Astrocyte (in vitro differentiated cells and primary cell): ENCODE data around the gene XYLT1. TPM values are rescaled to one million over a fixed set of nuclear protein-coding genes. Genes with fewer than 3 reads are reported as not detected.

ENCODE experiments used
- DNase-seq: peaks from one replicate; pipeline ENCODE4 v3.0.0-alpha.2; 2010; ENCODE audit warnings: low read depth
- FAIRE-seq: peaks from 2 replicates; lab custom pipeline; 2011; peaks lifted over from hg19 to GRCh38; lab: Jason Lieb, UNC
- H2AFZ ChIP-seq: 2 replicates; pipeline ENCODE4 v1.6.0; 2012; ENCODE audit warnings: low read depth, low read length, inconsistent platforms
- H3K27ac ChIP-seq: 2 replicates; pipeline ENCODE4 v1.5.1; 2011; ENCODE audit warnings: low read depth, low read length, inconsistent platforms
- H3K27me3 ChIP-seq: 2 replicates; pipeline ENCODE4 v1.6.0; 2011; ENCODE audit warnings: low read length, inconsistent platforms; ENCODE audit not compliant: insufficient read depth
- H3K36me3 ChIP-seq: 2 replicates; pipeline ENCODE4 v1.5.1; 2011; ENCODE audit warnings: low read length, inconsistent platforms; ENCODE audit not compliant: insufficient read depth
- H3K4me1 ChIP-seq: 2 replicates; pipeline ENCODE4 v1.5.1; 2011; ENCODE audit warnings: low read length, inconsistent platforms; ENCODE audit not compliant: insufficient read depth
- H3K4me2 ChIP-seq: 2 replicates; pipeline ENCODE4 v1.6.0; 2012; ENCODE audit warnings: low read length, inconsistent platforms
- H3K4me3 ChIP-seq: 2 replicates; pipeline ENCODE4 v1.5.1; 2011; ENCODE audit warnings: low read depth, mild to moderate bottlenecking, low read length, inconsistent platforms; ENCODE audit not compliant: insufficient read depth
- H3K79me2 ChIP-seq: 2 replicates; pipeline ENCODE4 v1.6.0; 2012; ENCODE audit warnings: mild to moderate bottlenecking, low read length, inconsistent platforms; ENCODE audit not compliant: insufficient read depth
- H3K9ac ChIP-seq: 2 replicates; pipeline ENCODE4 v1.6.0; 2012; ENCODE audit warnings: mild to moderate bottlenecking, low read length, inconsistent platforms
- H3K9me3 ChIP-seq: 2 replicates; pipeline ENCODE4 v1.5.1; 2012; ENCODE audit warnings: low read depth, mild to moderate bottlenecking, low read length, inconsistent platforms; ENCODE audit not compliant: insufficient read depth
- H4K20me1 ChIP-seq: 2 replicates; pipeline ENCODE4 v1.6.0; 2012; ENCODE audit warnings: low read length, inconsistent platforms; ENCODE audit not compliant: insufficient read depth
- H3K27ac Mint-ChIP-seq: one replicate; pipeline ENCODE4 v1.8.0; 2021; ENCODE audit warnings: mild to moderate bottlenecking, mixed read lengths; ENCODE audit not compliant: unreplicated experiment
- H3K27me3 Mint-ChIP-seq: one replicate; pipeline ENCODE4 v1.8.0; 2021; ENCODE audit warnings: low read depth, mixed read lengths; ENCODE audit not compliant: unreplicated experiment
- H3K36me3 Mint-ChIP-seq: one replicate; pipeline ENCODE4 v1.8.0; 2021; ENCODE audit warnings: low read depth, mixed read lengths; ENCODE audit not compliant: unreplicated experiment
- H3K4me1 Mint-ChIP-seq: one replicate; pipeline ENCODE4 v1.8.0; 2021; ENCODE audit warnings: low read depth, mixed read lengths; ENCODE audit not compliant: unreplicated experiment
- H3K4me3 Mint-ChIP-seq: one replicate; pipeline ENCODE4 v1.8.0; 2021; ENCODE audit warnings: mild to moderate bottlenecking, moderate library complexity, mixed read lengths; ENCODE audit not compliant: unreplicated experiment
- H3K9me3 Mint-ChIP-seq: one replicate; pipeline ENCODE4 v1.8.0; 2021; ENCODE audit warnings: mild to moderate bottlenecking, mixed read lengths; ENCODE audit not compliant: unreplicated experiment
- CTCF ChIP-seq: IDR thresholded peaks from 2 replicates; pipeline ENCODE4 v1.5.1; 2011; ENCODE audit warnings: low read depth, mild to moderate bottlenecking, inconsistent platforms, low read length, moderate library complexity; ENCODE audit not compliant: insufficient read depth
- EZH2 ChIP-seq: IDR thresholded peaks from 2 replicates; pipeline ENCODE4 v1.6.1; 2012; ENCODE audit warnings: mild to moderate bottlenecking, low read length, inconsistent platforms; ENCODE audit not compliant: insufficient read depth
- total RNA-seq: library from RNA; stranded (reverse); gene quantifications from 2 replicates; pipeline ENCODE4 v1.2.1, GENCODE V29; 2021

XYLT1 gene
- total RNA-seq, 1 donor from 2014 or later, result 22.9 TPM

DNA sequence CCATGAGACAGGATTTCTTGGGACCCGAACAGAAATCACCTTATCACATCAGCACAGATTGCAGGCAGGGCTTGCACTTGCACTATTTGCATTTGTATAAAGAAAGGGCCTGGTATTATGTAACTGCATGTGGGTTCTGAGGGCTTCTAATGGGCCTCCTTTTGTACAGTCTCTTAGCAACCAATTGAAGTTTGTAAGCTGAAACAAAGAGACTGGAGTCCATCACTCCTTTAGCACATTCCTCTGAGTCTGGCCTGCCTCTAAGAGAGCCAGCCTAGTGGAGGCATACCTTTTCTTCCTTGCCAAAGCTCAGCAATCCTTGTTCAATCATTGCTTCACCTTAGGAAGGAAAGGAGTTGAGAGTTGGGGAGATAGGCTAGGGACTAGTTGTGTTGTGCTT, 387.1 kb downstream of the XYLT1 start:
- Histone ChIP-seq H2AFZ (no peak overlapping the region), H3K9me3 (no peaks in the 10 kb centered on the region), H4K20me1 (no peaks in the 10 kb centered on the region), H3K9ac (no peak overlapping the region), H3K79me2 (no peaks in the 10 kb centered on the region), H3K36me3 (no peaks in the 10 kb centered on the region), H3K4me2 (no peak overlapping the region), H3K4me1 (no peaks in the 10 kb centered on the region), H3K27me3 (no peaks in the 10 kb centered on the region), H3K4me3 (no peak overlapping the region), H3K27ac (no peak overlapping the region)
- DNase-seq, result no peak
- H3K4me1 Mint-ChIP-seq, result no peaks in the 10 kb centered on the region
- no peak for FAIRE-seq
- H3K4me3 Mint-ChIP-seq, result no peak overlapping the region
- H3K9me3 Mint-ChIP-seq, result peaks cover 3% of the 10 kb centered on the region
- H3K36me3 Mint-ChIP-seq, result no peaks in the 10 kb centered on the region
- TF ChIP-seq CTCF, result no peak
- no peak for TF ChIP-seq EZH2
- peaks cover 3% of the 10 kb centered on the region for H3K27me3 Mint-ChIP-seq
- H3K27ac Mint-ChIP-seq, result no peak overlapping the region

- H3K27ac ChIP-seq, result no peak overlapping the region
- H3K9ac ChIP-seq, result no peak overlapping the region
- H2AFZ ChIP-seq, result no peak overlapping the region
- no peaks in the 10 kb centered on the region for H3K36me3 ChIP-seq
- no peaks in the 10 kb centered on the region for H3K79me2 ChIP-seq
- no peak overlapping the region for H3K27ac Mint-ChIP-seq
- no peak overlapping the region for H3K4me2 ChIP-seq
- no peaks in the 10 kb centered on the region for H3K36me3 Mint-ChIP-seq
- H3K4me1 ChIP-seq, result no peaks in the 10 kb centered on the region
- H3K27me3 ChIP-seq, result no peaks in the 10 kb centered on the region
- H3K9me3 ChIP-seq, result no peaks in the 10 kb centered on the region
- no peak overlapping the region for H3K4me3 ChIP-seq
- no peaks in the 10 kb centered on the region for H4K20me1 ChIP-seq
- no peaks in the 10 kb centered on the region for H3K4me1 Mint-ChIP-seq
- FAIRE-seq (no peak), DNase-seq (no peak)
- H3K27me3 Mint-ChIP-seq, result peaks cover 3% of the 10 kb centered on the region
- TF ChIP-seq EZH2 (no peak), CTCF (no peak)
- H3K4me3 Mint-ChIP-seq, result no peak overlapping the region
- peaks cover 3% of the 10 kb centered on the region for H3K9me3 Mint-ChIP-seq
Observed at GRCh38 chr16:17082095-17082882, 388.5 kb downstream of the XYLT1 start.

GRCh38 chr16:17080105-17080504, 390.7 kb downstream of the XYLT1 start:
- Histone ChIP-seq H3K4me2 (no peak overlapping the region), H2AFZ (no peak overlapping the region), H3K9me3 (no peaks in the 10 kb centered on the region), H3K27ac (no peak overlapping the region), H3K9ac (no peak overlapping the region), H4K20me1 (no peaks in the 10 kb centered on the region), H3K79me2 (no peaks in the 10 kb centered on the region), H3K4me3 (no peak overlapping the region), H3K27me3 (no peaks in the 10 kb centered on the region), H3K36me3 (no peaks in the 10 kb centered on the region), H3K4me1 (no peaks in the 10 kb centered on the region)
- TF ChIP-seq CTCF (no peak), EZH2 (no peak)
- Mint-ChIP-seq H3K9me3 (peaks cover 3% of the 10 kb centered on the region), H3K27me3 (no peaks in the 10 kb centered on the region), H3K4me3 (no peak overlapping the region), H3K36me3 (no peaks in the 10 kb centered on the region), H3K4me1 (no peaks in the 10 kb centered on the region), H3K27ac (no peak overlapping the region)
- DNase-seq (no peak), FAIRE-seq (no peak)
